Upper lobe of right lung (tissue), 1 donor: ENCODE results near the gene PPP2R3B. TPM values are rescaled to one million over a fixed set of nuclear protein-coding genes. Genes with fewer than 3 reads are reported as not detected.

Experiments
- ATAC-seq: fragments of 200-7000 bp; cut with Tn5 transposase; one replicate; pipeline ENCODE4 v1.9.1; 2020; ENCODE audit warnings: mild to moderate bottlenecking, moderate library complexity
- DNase-seq: peaks from one replicate; pipeline ENCODE4 v3.0.0-alpha.2; 2020
- H3K27ac ChIP-seq: fragments of 200-600 bp; one replicate; pipeline ENCODE4 v1.8.0; 2022
- H3K27me3 ChIP-seq: fragments of 200-600 bp; one replicate; pipeline ENCODE4 v1.8.0; 2022; ENCODE audit warnings: mild to moderate bottlenecking
- H3K36me3 ChIP-seq: fragments of 200-600 bp; one replicate; pipeline ENCODE4 v1.8.0; 2022
- H3K4me1 ChIP-seq: fragments of 200-600 bp; one replicate; pipeline ENCODE4 v1.8.0; 2022
- H3K4me3 ChIP-seq: fragments of 200-600 bp; one replicate; pipeline ENCODE4 v1.8.0; 2022; ENCODE audit warnings: mild to moderate bottlenecking
- H3K9me3 ChIP-seq: fragments of 200-600 bp; one replicate; pipeline ENCODE4 v1.8.0; 2022
- intact Hi-C: fragments of 100-400 bp; cut with DNase I; formaldehyde crosslinking; loops from one replicate; pipeline ENCODE4 v1.11.0; 2022
- total RNA-seq: library from RNA; stranded (reverse); fragmentation: NEBNext Ultra II Directional; extraction: Animal tissue kit (Norgen Biotek cat#: 25700); gene quantifications from one replicate; pipeline ENCODE4 v1.2.1, GENCODE V29; 2021
- TF ChIP-seq, protein P1 (sequence below): fragments of 200-600 bp; IDR thresholded peaks from one replicate; pipeline ENCODE4 v1.8.0; 2022; ENCODE audit warnings: antibody characterized with exemption
- donor health status: DM: no; HTN: yes; CAD: no; lungs with severe emphysema.

PPP2R3B gene
- total RNA-seq, 1 donor from 2014 or later, result 12.8 TPM

DNA sequence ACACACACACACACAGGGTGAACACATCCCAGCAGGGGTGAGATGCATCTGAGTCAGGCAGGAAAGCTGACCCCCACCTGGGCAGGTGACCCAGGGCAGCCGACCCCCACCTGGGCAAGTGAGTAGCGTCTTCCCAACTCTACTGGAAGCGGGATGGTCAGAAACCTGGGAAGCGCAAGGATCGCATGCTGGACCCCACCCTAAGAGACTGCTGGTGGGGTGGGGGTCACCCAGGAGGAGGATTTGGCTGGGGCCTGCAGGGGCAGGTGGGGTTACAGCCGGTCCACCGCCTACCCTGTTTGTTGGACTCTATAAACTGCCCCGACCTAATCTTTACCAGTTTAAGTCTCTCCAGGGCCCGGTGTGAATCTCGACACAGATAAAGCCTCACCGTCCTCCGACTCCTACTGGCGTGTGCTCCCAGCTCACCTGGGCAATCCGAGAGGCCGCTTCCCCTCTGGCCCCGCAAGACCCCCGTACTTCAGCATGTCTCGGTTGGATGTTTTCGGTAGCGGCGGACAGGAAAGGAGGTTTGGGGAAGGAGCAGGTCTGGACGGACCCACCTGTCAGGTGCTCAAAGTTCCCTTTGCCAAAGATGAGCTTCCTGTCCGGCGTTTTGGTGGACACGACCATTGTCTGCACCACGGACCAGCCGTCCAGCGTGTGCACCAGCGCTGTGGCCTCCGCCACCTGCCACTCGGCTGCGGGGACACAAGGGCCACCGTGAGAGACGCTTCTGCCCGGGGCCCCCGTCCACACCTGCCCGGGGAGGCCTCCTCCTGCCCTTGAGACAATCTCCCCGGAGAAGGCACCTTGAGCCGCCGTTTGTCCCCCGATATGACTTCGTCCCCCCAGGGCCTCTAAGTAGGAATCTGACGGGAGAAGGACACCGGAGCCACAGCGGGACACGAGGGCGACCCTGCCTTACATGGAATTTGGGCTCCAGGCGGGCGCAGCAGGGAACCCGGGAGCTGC lies 70.1 kb downstream of the PPP2R3B start:
- no peak overlapping the region for H3K27ac ChIP-seq
- TF ChIP-seq, protein P1, sequence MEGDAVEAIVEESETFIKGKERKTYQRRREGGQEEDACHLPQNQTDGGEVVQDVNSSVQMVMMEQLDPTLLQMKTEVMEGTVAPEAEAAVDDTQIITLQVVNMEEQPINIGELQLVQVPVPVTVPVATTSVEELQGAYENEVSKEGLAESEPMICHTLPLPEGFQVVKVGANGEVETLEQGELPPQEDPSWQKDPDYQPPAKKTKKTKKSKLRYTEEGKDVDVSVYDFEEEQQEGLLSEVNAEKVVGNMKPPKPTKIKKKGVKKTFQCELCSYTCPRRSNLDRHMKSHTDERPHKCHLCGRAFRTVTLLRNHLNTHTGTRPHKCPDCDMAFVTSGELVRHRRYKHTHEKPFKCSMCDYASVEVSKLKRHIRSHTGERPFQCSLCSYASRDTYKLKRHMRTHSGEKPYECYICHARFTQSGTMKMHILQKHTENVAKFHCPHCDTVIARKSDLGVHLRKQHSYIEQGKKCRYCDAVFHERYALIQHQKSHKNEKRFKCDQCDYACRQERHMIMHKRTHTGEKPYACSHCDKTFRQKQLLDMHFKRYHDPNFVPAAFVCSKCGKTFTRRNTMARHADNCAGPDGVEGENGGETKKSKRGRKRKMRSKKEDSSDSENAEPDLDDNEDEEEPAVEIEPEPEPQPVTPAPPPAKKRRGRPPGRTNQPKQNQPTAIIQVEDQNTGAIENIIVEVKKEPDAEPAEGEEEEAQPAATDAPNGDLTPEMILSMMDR, result no peak
- no peaks in the 10 kb centered on the region for H3K9me3 ChIP-seq
- no peak overlapping the region for H3K4me3 ChIP-seq
- ATAC-seq (no peak), DNase-seq (peak; percentile 65)
- H3K4me1 ChIP-seq, result peaks cover 11% of the 10 kb centered on the region
- H3K27me3 ChIP-seq, result no peaks in the 10 kb centered on the region
- intact Hi-C loops, result no loop called here
- H3K36me3 ChIP-seq, result peaks cover 33% of the 10 kb centered on the region

DNA sequence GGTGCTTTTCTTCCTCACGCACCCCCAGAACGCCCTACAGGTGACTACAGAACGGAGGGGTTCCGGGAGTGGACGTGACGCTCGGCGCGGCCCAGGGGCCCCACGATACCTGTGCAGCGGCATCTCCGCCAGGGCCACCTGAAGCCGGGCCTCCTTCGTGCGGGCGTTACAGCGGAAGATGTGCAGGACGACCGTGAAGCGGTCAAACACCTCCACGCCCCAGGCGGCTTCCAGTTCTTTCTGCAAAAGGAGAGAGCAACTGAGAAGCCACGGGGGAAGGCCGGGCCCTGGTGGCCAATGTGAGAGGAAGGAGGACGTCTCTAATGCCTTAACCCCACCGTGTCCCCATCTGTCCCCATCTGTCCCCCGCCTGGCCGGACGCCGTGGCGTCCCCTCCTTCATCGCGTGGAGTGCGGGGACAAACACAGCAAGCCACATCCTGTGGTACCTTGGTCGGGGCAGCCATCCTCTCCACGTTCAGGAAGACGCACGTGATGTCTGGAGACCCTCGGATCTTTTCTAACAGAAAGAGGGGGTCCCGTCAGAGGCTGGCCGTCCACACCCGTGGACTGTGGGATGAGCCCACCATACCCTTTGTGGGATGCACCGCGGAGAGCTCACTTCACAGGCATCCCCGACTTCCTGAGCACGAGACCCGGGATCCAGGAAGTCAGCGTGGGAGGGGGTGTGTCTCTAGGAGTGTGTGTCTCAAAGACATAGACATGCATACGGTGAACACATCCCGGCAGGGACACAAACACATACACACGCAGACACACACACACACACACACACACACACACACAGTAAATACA lies 71.7 kb downstream of the PPP2R3B start:
- DNase-seq, result peak; percentile 63

DNA sequence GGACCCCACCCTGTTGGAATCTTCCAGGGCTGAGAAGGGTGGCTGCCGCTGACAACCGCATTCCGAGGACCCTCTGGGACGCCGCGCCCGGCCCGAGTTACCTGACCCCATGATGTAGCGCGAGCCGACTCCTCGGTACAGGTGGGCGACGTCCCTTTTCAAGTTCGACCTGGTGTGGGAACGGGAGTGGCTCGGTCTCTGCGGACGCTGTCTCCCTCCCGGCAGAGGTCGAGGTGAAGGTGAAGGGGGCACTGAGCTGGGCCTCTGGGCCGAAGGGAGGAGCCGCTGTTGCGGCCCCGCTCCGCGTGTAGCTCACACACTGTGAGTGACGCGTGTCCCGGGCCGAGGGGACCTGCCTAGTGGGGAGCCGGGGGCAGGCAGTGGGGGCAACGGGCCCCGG lies 72.7 kb downstream of the PPP2R3B start:
- TF ChIP-seq, protein P1, result no peak
- no peak for DNase-seq
- ATAC-seq, result no peak
- Histone ChIP-seq H3K27me3 (no peaks in the 10 kb centered on the region), H3K4me3 (no peak overlapping the region), H3K9me3 (no peaks in the 10 kb centered on the region), H3K4me1 (no peaks in the 10 kb centered on the region), H3K27ac (no peak overlapping the region), H3K36me3 (peaks cover 50% of the 10 kb centered on the region)
- intact Hi-C loops, result no loop called here

More for the DNA sequence above, 71.7 kb downstream of the PPP2R3B start:
- H3K36me3 ChIP-seq, result peaks cover 46% of the 10 kb centered on the region
- peaks cover 4% of the 10 kb centered on the region for H3K4me1 ChIP-seq
- intact Hi-C loops, result no loop called here
- TF ChIP-seq, protein P1, result no peak
- no peak overlapping the region for H3K4me3 ChIP-seq
- H3K27ac ChIP-seq, result no peak overlapping the region
- ATAC-seq, result no peak
- no peaks in the 10 kb centered on the region for H3K27me3 ChIP-seq
- H3K9me3 ChIP-seq, result no peaks in the 10 kb centered on the region

DNA sequence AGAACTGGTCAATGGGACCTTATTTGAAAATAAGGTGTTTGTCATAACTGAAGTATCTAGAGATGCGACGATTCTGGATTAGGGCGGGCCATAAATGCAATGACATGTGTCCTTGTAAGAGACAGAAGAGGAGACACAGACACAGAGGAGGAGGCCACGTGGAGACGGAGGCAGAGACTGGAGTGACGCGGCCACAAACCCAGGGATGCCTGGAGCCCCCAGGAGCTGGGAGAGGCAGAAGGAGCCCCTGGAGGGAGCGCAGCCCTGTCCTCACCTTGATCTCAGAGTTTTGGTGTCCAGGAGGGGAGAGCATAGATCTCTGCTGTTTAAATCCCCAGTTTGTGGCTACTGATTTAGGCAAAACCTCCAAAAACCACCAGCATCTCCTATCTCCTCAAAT lies 73.2 kb downstream of the PPP2R3B start:
- Histone ChIP-seq H3K4me1 (no peaks in the 10 kb centered on the region), H3K4me3 (no peak overlapping the region), H3K9me3 (no peaks in the 10 kb centered on the region), H3K27me3 (no peaks in the 10 kb centered on the region), H3K36me3 (peaks cover 56% of the 10 kb centered on the region), H3K27ac (no peak overlapping the region)
- no peak for ATAC-seq
- TF ChIP-seq, protein P1, result no peak
- intact Hi-C loops, result no loop called here
- DNase-seq, result no peak

DNA sequence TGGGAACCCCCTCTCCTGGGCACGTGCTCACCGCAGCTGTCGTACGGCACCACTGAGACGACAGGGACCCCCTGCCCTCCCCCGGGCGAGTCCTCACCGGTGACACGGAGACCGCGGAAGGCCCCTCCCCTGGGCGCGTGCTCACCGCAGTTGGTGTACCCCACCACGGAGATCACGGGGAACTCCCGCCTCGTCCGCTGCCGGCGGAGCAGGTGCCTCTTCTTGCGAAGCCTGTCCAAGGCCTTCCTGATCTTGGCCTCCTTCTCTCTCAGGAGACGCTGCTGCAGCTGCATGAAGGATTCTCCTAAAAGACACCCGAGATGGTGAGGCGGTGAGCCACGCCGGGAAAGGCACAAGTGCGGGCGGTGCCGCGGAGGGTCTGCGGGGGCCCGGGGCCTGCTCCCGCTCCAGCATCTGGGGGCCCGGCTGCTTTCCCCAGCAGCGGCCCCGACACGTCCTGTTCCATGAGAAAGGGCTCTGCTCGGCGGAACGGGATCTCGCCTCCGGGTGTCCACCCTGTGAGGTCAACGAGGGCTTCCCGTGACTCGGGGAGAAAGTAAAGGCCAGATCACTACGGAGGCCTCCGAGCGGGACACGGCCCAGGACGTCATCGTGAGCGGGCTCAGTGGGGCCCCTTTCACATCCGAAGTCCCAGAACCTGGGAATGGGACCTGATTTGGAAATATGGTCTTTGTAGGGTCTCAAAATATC lies 73.9 kb downstream of the PPP2R3B start:
- peak; percentile 67 for DNase-seq
- TF ChIP-seq, protein P1, result no peak
- Histone ChIP-seq H3K36me3 (peaks cover 63% of the 10 kb centered on the region), H3K4me3 (no peak overlapping the region), H3K27ac (no peak overlapping the region), H3K9me3 (no peaks in the 10 kb centered on the region), H3K4me1 (no peaks in the 10 kb centered on the region), H3K27me3 (no peaks in the 10 kb centered on the region)
- intact Hi-C loops, result no loop called here
- peak; percentile 2 for ATAC-seq
